Chondrocyte (in vitro differentiated cells): ENCODE measurements around the gene SLC17A2. TPM values are rescaled to one million over a fixed set of nuclear protein-coding genes. Genes with fewer than 3 reads are reported as not detected.
A peak's percentile ranks its signal among the peaks of the same experiment; 100 is the strongest.

Experiments used
- DNase-seq: peaks from one replicate; pipeline ENCODE4 v3.0.0; 2021; ENCODE audit warnings: mixed read lengths, low spot score
- H3K27ac Mint-ChIP-seq: one replicate; pipeline ENCODE4 v1.8.0; 2021; ENCODE audit warnings: mild to moderate bottlenecking, moderate library complexity, mixed read lengths; ENCODE audit not compliant: unreplicated experiment
- H3K27me3 Mint-ChIP-seq: 2 replicates; pipeline ENCODE4 v1.8.0; 2021; ENCODE audit warnings: low read depth, mixed read lengths
- H3K36me3 Mint-ChIP-seq: 2 replicates; pipeline ENCODE4 v1.8.0; 2021; ENCODE audit warnings: low read depth, mixed read lengths
- H3K4me1 Mint-ChIP-seq: 2 replicates; pipeline ENCODE4 v1.8.0; 2021; ENCODE audit warnings: low read depth, mild to moderate bottlenecking, mixed read lengths
- H3K4me3 Mint-ChIP-seq: one replicate; pipeline ENCODE4 v1.8.0; 2021; ENCODE audit warnings: mild to moderate bottlenecking, moderate library complexity, mixed read lengths; ENCODE audit not compliant: unreplicated experiment
- H3K9me3 Mint-ChIP-seq: 2 replicates; pipeline ENCODE4 v1.8.0; 2021; ENCODE audit warnings: low read depth, mixed read lengths
- CTCF ChIP-seq: fragments of 200-600 bp; sonication (generic); IDR thresholded peaks from 2 replicates; pipeline ENCODE4 v1.5.0; 2021; ENCODE audit warnings: antibody characterized with exemption, mild to moderate bottlenecking, moderate library complexity
- total RNA-seq: library from RNA; stranded (reverse); gene quantifications from 3 replicates; pipeline ENCODE4 v1.2.1, GENCODE V29; 2021

Gene SLC17A2
- total RNA-seq, 1 donor from 2014 or later, result not detected

- no peak for TF ChIP-seq CTCF
- H3K27me3 Mint-ChIP-seq, result no peaks in the 10 kb centered on the region
- DNase-seq, result no peak
- no peaks in the 10 kb centered on the region for H3K9me3 Mint-ChIP-seq
- peaks cover 48% of the 10 kb centered on the region for H3K4me1 Mint-ChIP-seq
- peak overlapping the region; percentile 91 for H3K27ac Mint-ChIP-seq
- H3K36me3 Mint-ChIP-seq, result peaks cover 38% of the 10 kb centered on the region
- peak overlapping the region; percentile 4 for H3K4me3 Mint-ChIP-seq
Observed at GRCh38 chr6:25971187-25971821, 40.8 kb upstream of the SLC17A2 start.

GRCh38 chr6:25968769-25969168 is 38.3 kb upstream of the SLC17A2 start:
- Mint-ChIP-seq H3K4me1 (peaks cover 55% of the 10 kb centered on the region), H3K27me3 (no peaks in the 10 kb centered on the region), H3K36me3 (peaks cover 31% of the 10 kb centered on the region)

GRCh38 chr6:25966711-25967110 is 36.2 kb upstream of the SLC17A2 start:
- TF ChIP-seq CTCF, result no peak
- Mint-ChIP-seq H3K4me1 (peaks cover 66% of the 10 kb centered on the region), H3K36me3 (peaks cover 20% of the 10 kb centered on the region), H3K9me3 (no peaks in the 10 kb centered on the region), H3K27me3 (no peaks in the 10 kb centered on the region), H3K27ac (no peak overlapping the region), H3K4me3 (no peak overlapping the region)
- DNase-seq, result no peak

More at GRCh38 chr6:25968769-25969168, 38.3 kb upstream of the SLC17A2 start:
- Mint-ChIP-seq H3K9me3 (no peaks in the 10 kb centered on the region), H3K27ac (peak overlapping the region; percentile 0), H3K4me3 (no peak overlapping the region)
- DNase-seq, result no peak
- no peak for TF ChIP-seq CTCF

- H3K9me3 Mint-ChIP-seq, result peaks cover 2% of the 10 kb centered on the region
- H3K27ac Mint-ChIP-seq, result no peak overlapping the region
- DNase-seq, result no peak
- H3K4me3 Mint-ChIP-seq, result no peak overlapping the region
- H3K4me1 Mint-ChIP-seq, result peaks cover 56% of the 10 kb centered on the region
- peaks cover 16% of the 10 kb centered on the region for H3K36me3 Mint-ChIP-seq
- TF ChIP-seq CTCF, result no peak
- no peaks in the 10 kb centered on the region for H3K27me3 Mint-ChIP-seq
Observed at GRCh38 chr6:25965058-25965457, 34.6 kb upstream of the SLC17A2 start.

GRCh38 chr6:25963426-25964123 is 33.1 kb upstream of the SLC17A2 start:
- Mint-ChIP-seq H3K36me3 (peaks cover 14% of the 10 kb centered on the region), H3K4me3 (peak overlapping the region; percentile 90), H3K27me3 (no peaks in the 10 kb centered on the region), H3K9me3 (peaks cover 8% of the 10 kb centered on the region), H3K4me1 (peaks cover 53% of the 10 kb centered on the region), H3K27ac (peak overlapping the region; percentile 23)
- TF ChIP-seq CTCF, result no peak
- no peak for DNase-seq
